Mucosa of descending colon (tissue), 3 donors: ENCODE data around the gene LBX2. TPM values are rescaled to one million over a fixed set of nuclear protein-coding genes. Genes with fewer than 3 reads are reported as not detected.
"Not testable (repeated sequence)": the region's sequence is repeated elsewhere in the genome, so short reads cannot be mapped to it uniquely, and the experiment has no call there.

ENCODE experiments used
- ATAC-seq: fragments of 200-7000 bp; cut with Tn5 transposase; one replicate; pipeline ENCODE4 v1.9.1; 2020; ENCODE audit warnings: mild to moderate bottlenecking, moderate library complexity
- DNase-seq, 3 donors: peaks; one replicate each; pipeline ENCODE4 v3.0.0-alpha.2; 2020
- H3K36me3 ChIP-seq: fragments of 200-600 bp; one replicate; pipeline ENCODE4 v1.8.0; 2021; ENCODE audit warnings: low read depth, mild to moderate bottlenecking
- H3K4me1 ChIP-seq: fragments of 200-600 bp; one replicate; pipeline ENCODE4 v1.8.0; 2021; ENCODE audit warnings: low read depth, mild to moderate bottlenecking
- H3K4me3 ChIP-seq: fragments of 200-600 bp; one replicate; pipeline ENCODE4 v1.8.0; 2021; ENCODE audit warnings: mild to moderate bottlenecking
- H3K9me3 ChIP-seq: fragments of 200-600 bp; one replicate; pipeline ENCODE4 v1.8.0; 2021; ENCODE audit warnings: mild to moderate bottlenecking
- intact Hi-C, 2 donors: fragments of 100-400 bp; cut with DNase I in 1 of 2; cut with micrococcal nuclease in 1 of 2; formaldehyde crosslinking; loops; one replicate each; pipeline versions ENCODE4 v1.11.0 to v1.11.1; 2022; cut with DNase I, micrococcal nuclease
- total RNA-seq, 3 donors: library from RNA; stranded (reverse); fragmentation: NEBNext Ultra II Directional in 2 of 3; extraction: Animal tissue kit (Norgen Biotek cat#: 25700) in 2 of 3; gene quantifications; one replicate each; pipeline versions ENCODE4 v1.2.1 to v1.2.4, GENCODE V29; 2021 to 2023
- TF ChIP-seq, protein P1 (sequence below): fragments of 200-600 bp; IDR thresholded peaks from one replicate; pipeline ENCODE4 v1.8.0; 2022; ENCODE audit warnings: antibody characterized with exemption, mild to moderate bottlenecking
- donor health status: DM: no; HTN: no; CAD: no; lungs with moderate emphysema.
- donor health status: DM: no; HTN: no; CAD: no.
- donor health status: DM: no; HTN: yes; CAD: no.

The LBX2 gene
- total RNA-seq, 3 donors from 2014 or later = 1.0 to 1.5 (median 1.5) TPM

DNA sequence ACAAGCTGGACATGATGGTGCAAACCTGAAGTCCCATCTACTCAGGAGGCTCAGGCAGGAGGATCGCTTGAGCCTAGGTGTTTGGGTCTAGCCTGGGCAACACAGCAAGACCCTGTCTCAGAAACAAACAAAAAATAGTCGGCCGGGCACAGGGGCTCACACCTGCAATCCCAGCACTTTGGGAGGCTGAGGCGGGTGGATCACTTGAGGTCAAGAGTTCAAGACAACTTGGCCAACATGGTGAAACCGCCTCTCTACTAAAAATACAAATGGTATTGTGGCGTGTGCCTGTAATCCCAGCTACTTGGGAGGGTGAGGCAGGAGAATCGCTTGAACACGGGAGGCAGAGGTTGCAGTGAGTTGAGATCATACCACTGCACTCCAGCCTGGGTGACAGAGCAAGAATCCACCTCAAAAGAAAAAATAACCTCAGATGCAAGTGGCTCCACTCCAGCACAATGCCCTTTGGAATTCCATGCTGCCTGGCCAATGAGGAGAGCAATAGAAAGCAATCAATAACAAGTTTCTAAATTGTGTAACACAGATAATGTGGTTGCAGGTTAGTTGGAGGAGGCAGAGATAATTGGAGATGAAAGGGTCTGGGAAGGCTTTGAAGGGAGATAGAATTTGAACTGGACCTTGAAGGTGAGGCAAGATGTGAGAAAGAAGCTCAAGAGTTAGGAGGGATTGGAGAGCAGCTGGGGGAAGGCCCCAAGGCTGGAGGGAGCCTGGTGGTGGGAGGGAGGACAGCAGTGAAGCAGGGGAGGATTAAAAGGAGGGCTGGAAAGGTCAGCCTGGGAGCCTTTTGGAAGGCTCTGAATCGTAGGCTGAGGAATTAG lies 10.5 kb downstream of the LBX2 start:
- DNase-seq (peak in 2 of 3 donors; percentile 4 to 11), ATAC-seq (no peak)
- intact Hi-C loops = loop anchor here in 1 of 2 donors (10.0 kb wide), 1 partner anchor 46 kb away; no protein-coding TSS in a partner anchor

DNA sequence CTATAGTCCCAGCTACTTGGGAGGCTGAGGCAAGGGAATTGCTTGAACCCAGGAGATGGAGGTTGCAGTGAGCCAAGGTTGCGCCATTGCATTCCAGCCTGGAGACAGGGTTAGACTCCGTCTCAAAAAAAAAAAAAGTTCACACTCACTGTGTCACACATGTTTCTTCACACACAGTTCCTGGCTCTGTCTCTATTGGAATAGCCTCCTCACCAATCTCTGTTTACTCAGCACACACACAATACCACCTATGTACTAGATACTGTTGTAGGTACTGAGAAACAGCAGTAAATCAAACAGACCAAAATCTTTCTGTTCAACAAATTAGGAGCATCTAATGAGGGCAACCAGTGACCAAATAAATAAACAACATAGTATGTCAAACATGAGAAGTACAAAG lies 13.3 kb downstream of the LBX2 start:
- intact Hi-C loops = loop anchor here in 1 of 2 donors (10.0 kb wide), 1 partner anchor 49 kb away; no protein-coding TSS in a partner anchor
- DNase-seq = no peak
- ATAC-seq = no peak
- Histone ChIP-seq H3K4me1 (peaks cover 13% of the 10 kb centered on the region), H3K4me3 (no peak overlapping the region), H3K36me3 (peaks cover 5% of the 10 kb centered on the region), H3K9me3 (no peaks in the 10 kb centered on the region)
- TF ChIP-seq, protein P1, sequence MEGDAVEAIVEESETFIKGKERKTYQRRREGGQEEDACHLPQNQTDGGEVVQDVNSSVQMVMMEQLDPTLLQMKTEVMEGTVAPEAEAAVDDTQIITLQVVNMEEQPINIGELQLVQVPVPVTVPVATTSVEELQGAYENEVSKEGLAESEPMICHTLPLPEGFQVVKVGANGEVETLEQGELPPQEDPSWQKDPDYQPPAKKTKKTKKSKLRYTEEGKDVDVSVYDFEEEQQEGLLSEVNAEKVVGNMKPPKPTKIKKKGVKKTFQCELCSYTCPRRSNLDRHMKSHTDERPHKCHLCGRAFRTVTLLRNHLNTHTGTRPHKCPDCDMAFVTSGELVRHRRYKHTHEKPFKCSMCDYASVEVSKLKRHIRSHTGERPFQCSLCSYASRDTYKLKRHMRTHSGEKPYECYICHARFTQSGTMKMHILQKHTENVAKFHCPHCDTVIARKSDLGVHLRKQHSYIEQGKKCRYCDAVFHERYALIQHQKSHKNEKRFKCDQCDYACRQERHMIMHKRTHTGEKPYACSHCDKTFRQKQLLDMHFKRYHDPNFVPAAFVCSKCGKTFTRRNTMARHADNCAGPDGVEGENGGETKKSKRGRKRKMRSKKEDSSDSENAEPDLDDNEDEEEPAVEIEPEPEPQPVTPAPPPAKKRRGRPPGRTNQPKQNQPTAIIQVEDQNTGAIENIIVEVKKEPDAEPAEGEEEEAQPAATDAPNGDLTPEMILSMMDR = no peak

More for the DNA sequence above, 10.5 kb downstream of the LBX2 start:
- no peak overlapping the region for H3K4me3 ChIP-seq
- no peaks in the 10 kb centered on the region for H3K9me3 ChIP-seq
- no peaks in the 10 kb centered on the region for H3K36me3 ChIP-seq
- TF ChIP-seq, protein P1 = no peak
- H3K4me1 ChIP-seq = peaks cover under 1% of the 10 kb centered on the region

DNA sequence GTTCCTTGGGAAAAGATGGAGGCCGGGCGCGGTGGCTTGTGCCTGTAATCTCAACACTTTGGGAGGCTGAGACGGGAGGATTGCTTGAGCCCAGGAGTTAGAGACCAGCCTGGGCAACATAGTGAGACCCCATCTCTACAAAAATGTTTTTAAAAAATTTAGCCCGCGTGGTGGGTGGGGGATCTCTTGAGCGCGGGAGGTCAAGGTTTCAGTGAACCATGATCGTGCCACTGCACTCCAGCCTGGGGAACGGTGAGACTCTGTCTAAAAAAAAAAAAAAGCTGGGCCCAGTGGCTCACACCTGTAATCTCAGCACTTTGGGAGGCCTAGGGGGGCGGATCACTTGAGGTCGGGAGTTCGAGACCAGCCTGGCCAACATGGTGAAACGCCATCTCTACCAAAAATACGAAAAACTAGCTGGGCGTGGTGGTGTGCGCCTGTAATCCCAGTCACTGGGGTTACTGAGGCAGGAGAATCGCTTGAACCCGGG lies 15.7 kb downstream of the LBX2 start:
- H3K4me3 ChIP-seq, H3K9me3 ChIP-seq, H3K36me3 ChIP-seq, ATAC-seq: not testable (repeated sequence)
- DNase-seq = peak in 2 of 3 donors; percentile 23 to 31
- peaks cover 20% of the 10 kb centered on the region for H3K4me1 ChIP-seq
- intact Hi-C loops = loop anchor here (1.0 to 10.0 kb wide), 3 partner anchors 51 to 104 kb away; no protein-coding TSS in a partner anchor

GRCh38 chr2:74482801-74483674 lies 16.4 kb downstream of the LBX2 start, which contains the start of the genes CCDC142 and TTC31:
Gene CCDC142 (minus strand): TSS chr2:74482998. CDS start chr2:74482837, 161 bp downstream.
Gene TTC31 (plus strand): TSS chr2:74483081. CDS start chr2:74483096, 15 bp downstream.
- peak; percentile 96 for ATAC-seq

GRCh38 chr2:74481961-74482800 lies 17.2 kb downstream of the LBX2 start:
- no peaks in the 10 kb centered on the region for H3K9me3 ChIP-seq
- peak overlapping the region; percentile 38 for H3K4me3 ChIP-seq
- peaks cover 5% of the 10 kb centered on the region for H3K36me3 ChIP-seq
- DNase-seq = peak in 2 of 3 donors; percentile 65 to 73
- TF ChIP-seq, protein P1 = no peak
- peaks cover 20% of the 10 kb centered on the region for H3K4me1 ChIP-seq
- intact Hi-C loops = loop anchor here (5.0 to 10.0 kb wide), 2 partner anchors 53 to 105 kb away; no protein-coding TSS in a partner anchor
- ATAC-seq = peak; percentile 62

More at GRCh38 chr2:74482801-74483674, 16.4 kb downstream of the LBX2 start, which contains the start of the genes CCDC142 and TTC31:
- Histone ChIP-seq H3K4me3 (peak within 1 kb of the TSS; percentile 38), H3K36me3 (peaks cover 5% of the 10 kb centered on the region), H3K4me1 (peaks cover 20% of the 10 kb centered on the region), H3K9me3 (no peaks in the 10 kb centered on the region)
- TF ChIP-seq, protein P1 = peak; percentile 73
- peak; percentile 96 to 98 (median 97) for DNase-seq
- intact Hi-C loops = loop anchor here (1.0 to 10.0 kb wide), 3 partner anchors 52 to 104 kb away; no protein-coding TSS in a partner anchor
